A549 (cell line): ENCODE measurements around the gene ANK3. TPM values are rescaled to one million over a fixed set of nuclear protein-coding genes. Genes with fewer than 3 reads are reported as not detected.

Experiments
- ATAC-seq, 2 experiments: fragments of 200-7000 bp in 1 of 2; fragments of >200 bp in 1 of 2; cut with Nextera tagmentation in 1 of 2; cut with Tn5 transposase in 1 of 2; 3 replicates each; pipeline versions ENCODE4 v1.8.0 to v1.9.1; 2018 to 2020; ENCODE audit warnings: mild to moderate bottlenecking in 1 of 2, moderate library complexity in 1 of 2
- CTCF ChIA-PET: fragments of 300-600 bp; sonication (Branson Sonifier 250); formaldehyde crosslinking; extraction: SDS; loops from one replicate; lab custom pipeline; 2021; ENCODE audit warnings: antibody characterized with exemption, inconsistent platforms; lab: Yijun Ruan, JAX
- POLR2A ChIA-PET: fragments of 350-600 bp; formaldehyde crosslinking; extraction: SDS; loops from one replicate; lab custom pipeline; 2021; ENCODE audit warnings: antibody characterized with exemption, inconsistent platforms; lab: Yijun Ruan, JAX
- DNase-seq, 2 experiments: peaks; one replicate each; pipeline versions ENCODE4 v3.0.0 to v3.0.0-alpha.2; 2011 to 2016; ENCODE audit warnings: low read depth in 1 of 2, low spot score in 1 of 2
- FAIRE-seq: peaks from 2 replicates; lab custom pipeline; 2011; peaks lifted over from hg19 to GRCh38; lab: Jason Lieb, UNC
- H3K27ac ChIP-seq, 2 experiments: fragments of >200 bp; sonication (Bioruptor Twin); formaldehyde crosslinking; 3 replicates each; pipeline ENCODE4 v1.5.1; 2016 to 2017
- H3K4me1 ChIP-seq: fragments of >200 bp; sonication (Bioruptor Twin); formaldehyde crosslinking; 3 replicates; pipeline ENCODE4 v1.6.1; 2016
- H3K4me2 ChIP-seq: fragments of >200 bp; sonication (Bioruptor Twin); formaldehyde crosslinking; 3 replicates; pipeline ENCODE4 v1.6.1; 2016
- H3K4me3 ChIP-seq: fragments of >200 bp; sonication (Bioruptor Twin); formaldehyde crosslinking; 3 replicates; pipeline ENCODE4 v1.5.1; 2016
- H3K9me3 ChIP-seq: fragments of >200 bp; sonication (Bioruptor Twin); formaldehyde crosslinking; 3 replicates; pipeline ENCODE4 v1.6.1; 2016
- ATOH8 ChIP-seq: fragments of 250-450 bp; sonication (Bioruptor Pico); IDR thresholded peaks from 2 replicates; pipeline ENCODE4 v1.5.0; 2020; ENCODE audit warnings: low read depth, mild to moderate bottlenecking, moderate library complexity
- CEBPB ChIP-seq, 2 experiments: fragments of >200 bp in 1 of 2; sonication (Bioruptor Twin) in 1 of 2; formaldehyde crosslinking in 1 of 2; IDR thresholded peaks; 2 replicates each; pipeline ENCODE4 v1.6.1; 2012 to 2016
- CHD2 ChIP-seq: fragments of 150-350 bp; IDR thresholded peaks from 2 replicates; pipeline ENCODE4 v1.6.1; 2014; ENCODE audit warnings: low read length; ENCODE audit not compliant: partially characterized antibody
- CHD4 ChIP-seq: fragments of 200-600 bp; sonication (generic); IDR thresholded peaks from 2 replicates; pipeline ENCODE4 v1.6.1; 2016; ENCODE audit warnings: antibody characterized with exemption, mild to moderate bottlenecking, borderline replicate concordance
- ESRRA ChIP-seq: fragments of 150-350 bp; IDR thresholded peaks from 2 replicates; pipeline ENCODE4 v1.6.1; 2014; ENCODE audit warnings: mild to moderate bottlenecking, low read length, borderline replicate concordance
- FOSB ChIP-seq: fragments of 250-450 bp; sonication (Bioruptor Pico); IDR thresholded peaks from 2 replicates; pipeline ENCODE4 v1.5.0; 2020; ENCODE audit warnings: mild to moderate bottlenecking, moderate library complexity
- FOSL2 ChIP-seq, 2 experiments: fragments of 450-650 bp in 1 of 2; fragments of >200 bp in 1 of 2; sonication (Bioruptor Twin) in 1 of 2; formaldehyde crosslinking; IDR thresholded peaks; 2 replicates each; pipeline versions ENCODE4 v1.5.0 to v1.6.1; 2016 to 2020; ENCODE audit warnings: mild to moderate bottlenecking in 1 of 2, moderate library complexity in 1 of 2
- HDAC2 ChIP-seq: fragments of 200-600 bp; sonication (generic); IDR thresholded peaks from 2 replicates; pipeline ENCODE4 v1.6.1; 2016
- HOXB13 ChIP-seq: fragments of 250-450 bp; sonication (Bioruptor Pico); IDR thresholded peaks from 2 replicates; pipeline ENCODE4 v1.5.0; 2020; ENCODE audit warnings: low read depth, mild to moderate bottlenecking, moderate library complexity
- HOXB5 ChIP-seq: fragments of 250-450 bp; sonication (Bioruptor Pico); IDR thresholded peaks from 2 replicates; pipeline ENCODE4 v1.5.0; 2020; ENCODE audit warnings: mild to moderate bottlenecking, moderate library complexity
- KDM1A ChIP-seq: fragments of 200-600 bp; sonication (generic); IDR thresholded peaks from 2 replicates; pipeline ENCODE4 v1.6.1; 2016; ENCODE audit warnings: low read depth, mild to moderate bottlenecking
- KDM5A ChIP-seq: fragments of 200-600 bp; sonication (generic); IDR thresholded peaks from 2 replicates; pipeline ENCODE4 v1.6.1; 2016; ENCODE audit warnings: antibody characterized with exemption, mild to moderate bottlenecking
- MAX ChIP-seq: IDR thresholded peaks from 2 replicates; pipeline ENCODE4 v1.6.1; 2012
- MAZ ChIP-seq: fragments of 150-350 bp; IDR thresholded peaks from 2 replicates; pipeline ENCODE4 v1.6.1; 2014; ENCODE audit warnings: antibody characterized with exemption, low read depth, low read length, borderline replicate concordance
- MYC ChIP-seq: IDR thresholded peaks from 2 replicates; pipeline ENCODE4 v1.6.1; 2012; ENCODE audit warnings: mild to moderate bottlenecking, inconsistent platforms, low read length, improper control_type of control experiment, borderline replicate concordance
- NPAS2 ChIP-seq: fragments of 250-450 bp; sonication (Bioruptor Pico); IDR thresholded peaks from 2 replicates; pipeline ENCODE4 v1.8.0; 2022; ENCODE audit warnings: mild to moderate bottlenecking, moderate library complexity, borderline replicate concordance
- POLR2A ChIP-seq: IDR thresholded peaks from 2 replicates; pipeline ENCODE4 v1.6.1; 2012; ENCODE audit warnings: mild to moderate bottlenecking, low read length
- RARB ChIP-seq: fragments of 250-450 bp; sonication (Bioruptor Pico); IDR thresholded peaks from 2 replicates; pipeline ENCODE4 v1.8.0; 2021; ENCODE audit warnings: mild to moderate bottlenecking, moderate library complexity
- RCOR1 ChIP-seq: fragments of 150-350 bp; IDR thresholded peaks from 2 replicates; pipeline ENCODE4 v1.6.1; 2014; ENCODE audit warnings: antibody characterized with exemption, low read length, low read depth
- SMC3 ChIP-seq: fragments of >200 bp; sonication (Bioruptor Twin); formaldehyde crosslinking; IDR thresholded peaks from 3 replicates; pipeline ENCODE4 v1.6.1; 2018; ENCODE audit warnings: inconsistent platforms
- SREBF2 ChIP-seq: fragments of 450-650 bp; IDR thresholded peaks from 2 replicates; pipeline ENCODE4 v1.6.1; 2014; ENCODE audit warnings: mild to moderate bottlenecking, moderate library complexity
- TFCP2L1 ChIP-seq: fragments of 250-450 bp; sonication (Bioruptor Pico); IDR thresholded peaks from 2 replicates; pipeline ENCODE4 v1.5.0; 2021; ENCODE audit warnings: mild to moderate bottlenecking
- ZFP36 ChIP-seq: fragments of 450-650 bp; IDR thresholded peaks from 2 replicates; pipeline ENCODE4 v1.6.1; 2014; ENCODE audit warnings: borderline replicate concordance; ENCODE audit not compliant: partially characterized antibody
- WGBS: methylation state at CpG from one replicate; pipeline ENCODE4 v1.1.6; 2017; ENCODE audit errors: missing lambda C conversion rate; 5-methylcytosine and 5-hydroxymethylcytosine counted together
- polyA plus RNA-seq, 4 experiments: library from polyadenylated mRNA; depleted of rRNA in 3 of 4; stranded (reverse); fragments of >200 nt; fragmentation: RNase III in 1 of 4; extraction: RNeasy Plus Mini Kit Qiagen cat#74134 plus additional on column Dnase treatment in 1 of 4; gene quantifications; 2 replicates in 3 of 4; 3 replicates in 1 of 4; pipeline ENCODE4 v1.2.3, GENCODE V29; 2011 to 2017
- TF ChIP-seq, protein P1 (sequence below): IDR thresholded peaks from 2 replicates; pipeline ENCODE4 v1.6.1; 2012; ENCODE audit warnings: low read depth, borderline replicate concordance
- TF ChIP-seq, protein P2 (sequence below): fragments of >200 bp; sonication (Bioruptor Twin); formaldehyde crosslinking; IDR thresholded peaks from 3 replicates; pipeline ENCODE4 v1.5.1; 2016

Gene ANK3
- polyA plus RNA-seq, 2 of the 4 experiments (the other 2 are of a cell fraction): 0.56 to 5.4 TPM

DNA sequence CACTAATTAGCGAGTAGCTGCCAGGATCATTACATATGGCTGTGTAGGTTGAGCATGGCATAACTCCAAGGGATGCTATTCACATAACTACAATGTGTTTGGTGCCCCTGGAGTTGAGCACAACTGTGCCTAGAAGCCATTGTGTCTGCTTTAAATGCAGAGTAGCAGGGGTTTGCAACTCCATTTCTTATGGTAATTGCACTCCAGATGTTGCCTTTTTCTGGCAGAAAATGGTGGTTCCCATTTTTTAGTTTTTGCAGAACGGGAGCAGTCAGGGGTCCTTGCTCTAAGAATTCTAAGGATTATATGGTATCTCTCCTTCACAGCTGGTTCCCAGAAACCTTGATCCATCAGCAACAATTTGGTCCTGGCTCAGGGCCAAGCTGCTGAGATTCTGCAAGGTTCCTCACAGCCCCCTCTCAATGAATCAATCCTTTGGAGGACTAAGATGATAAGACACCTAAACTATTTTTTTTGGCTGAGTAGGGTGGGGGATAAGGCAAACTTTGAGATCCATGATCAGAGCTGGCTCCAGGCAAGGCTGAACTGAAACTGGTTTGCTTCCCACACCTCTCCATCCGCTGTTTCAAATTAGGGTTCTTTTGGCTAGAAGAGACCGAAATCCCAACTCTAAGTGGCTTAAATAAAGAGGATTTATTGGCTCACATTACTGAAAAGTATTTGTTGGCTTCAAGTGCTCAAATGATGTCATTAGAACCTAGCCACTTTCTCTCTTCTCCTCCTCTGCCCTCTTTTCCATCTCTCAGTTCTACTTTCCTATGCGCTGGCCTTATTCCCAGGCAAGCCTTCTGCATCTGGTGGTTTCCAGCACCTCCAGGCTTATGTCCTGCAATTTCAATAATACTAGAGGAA lies 385.8 kb downstream of the ANK3 start:
- Histone ChIP-seq H3K9me3 (no peaks in the 10 kb centered on the region), H3K4me2 (no peak overlapping the region), H3K27ac (no peak overlapping the region), H3K4me1 (no peaks in the 10 kb centered on the region), H3K4me3 (no peak overlapping the region)
- ChIA-PET POLR2A (no interaction called here), CTCF (no interaction called here)
- 47% methylated on average over 5 of the region's 5 CpGs for WGBS
- ATAC-seq (no peak), FAIRE-seq (no peak), DNase-seq (no peak)
- TF ChIP-seq NPAS2 (CRISPR knock-in tag) (no peak), CEBPB (IDR thresholded peaks at IDR 0.05) (no peak), CHD4 (no peak), HDAC2 (no peak), POLR2A (no peak), KDM5A (no peak), ATOH8 (CRISPR knock-in tag) (no peak), SREBF2 (no peak), ESRRA (no peak), MYC (no peak), FOSL2 (IDR thresholded peaks at IDR 0.05) (no peak), FOSL2 (CRISPR knock-in tag; IDR thresholded peaks at IDR 0.05) (no peak), TFCP2L1 (CRISPR knock-in tag) (no peak)
- TF ChIP-seq, protein P1, sequence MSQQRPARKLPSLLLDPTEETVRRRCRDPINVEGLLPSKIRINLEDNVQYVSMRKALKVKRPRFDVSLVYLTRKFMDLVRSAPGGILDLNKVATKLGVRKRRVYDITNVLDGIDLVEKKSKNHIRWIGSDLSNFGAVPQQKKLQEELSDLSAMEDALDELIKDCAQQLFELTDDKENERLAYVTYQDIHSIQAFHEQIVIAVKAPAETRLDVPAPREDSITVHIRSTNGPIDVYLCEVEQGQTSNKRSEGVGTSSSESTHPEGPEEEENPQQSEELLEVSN: no peak

DNA sequence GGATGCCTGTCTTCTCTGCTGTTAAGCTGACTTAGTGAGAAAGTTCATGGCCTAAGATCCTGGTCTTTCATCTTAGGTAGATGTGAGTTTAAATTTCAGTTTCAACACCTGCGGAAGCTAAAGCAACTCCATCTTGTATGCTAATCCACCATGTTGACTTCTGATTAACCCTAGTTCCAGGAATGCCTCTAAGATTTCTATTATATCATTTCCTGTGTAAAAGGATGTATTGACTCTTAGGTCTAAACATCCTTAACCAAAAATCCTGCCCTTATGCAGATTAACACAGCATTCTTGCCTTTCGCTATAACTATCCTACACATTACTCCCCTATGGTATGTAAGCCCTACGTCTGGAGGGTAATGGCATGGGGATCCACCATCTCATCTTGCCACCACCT lies 388.9 kb downstream of the ANK3 start:
- TF ChIP-seq CHD2 (no peak), FOSB (CRISPR knock-in tag) (no peak), KDM5A (no peak), SMC3 (no peak), TFCP2L1 (CRISPR knock-in tag) (no peak), RARB (CRISPR knock-in tag) (no peak)
- TF ChIP-seq, protein P2, sequence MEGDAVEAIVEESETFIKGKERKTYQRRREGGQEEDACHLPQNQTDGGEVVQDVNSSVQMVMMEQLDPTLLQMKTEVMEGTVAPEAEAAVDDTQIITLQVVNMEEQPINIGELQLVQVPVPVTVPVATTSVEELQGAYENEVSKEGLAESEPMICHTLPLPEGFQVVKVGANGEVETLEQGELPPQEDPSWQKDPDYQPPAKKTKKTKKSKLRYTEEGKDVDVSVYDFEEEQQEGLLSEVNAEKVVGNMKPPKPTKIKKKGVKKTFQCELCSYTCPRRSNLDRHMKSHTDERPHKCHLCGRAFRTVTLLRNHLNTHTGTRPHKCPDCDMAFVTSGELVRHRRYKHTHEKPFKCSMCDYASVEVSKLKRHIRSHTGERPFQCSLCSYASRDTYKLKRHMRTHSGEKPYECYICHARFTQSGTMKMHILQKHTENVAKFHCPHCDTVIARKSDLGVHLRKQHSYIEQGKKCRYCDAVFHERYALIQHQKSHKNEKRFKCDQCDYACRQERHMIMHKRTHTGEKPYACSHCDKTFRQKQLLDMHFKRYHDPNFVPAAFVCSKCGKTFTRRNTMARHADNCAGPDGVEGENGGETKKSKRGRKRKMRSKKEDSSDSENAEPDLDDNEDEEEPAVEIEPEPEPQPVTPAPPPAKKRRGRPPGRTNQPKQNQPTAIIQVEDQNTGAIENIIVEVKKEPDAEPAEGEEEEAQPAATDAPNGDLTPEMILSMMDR: no peak
- Histone ChIP-seq H3K4me3 (no peak overlapping the region), H3K9me3 (no peaks in the 10 kb centered on the region), H3K27ac (no peak overlapping the region), H3K4me2 (no peak overlapping the region), H3K4me1 (no peaks in the 10 kb centered on the region)
- ChIA-PET POLR2A (no interaction called here), CTCF (no interaction called here)
- DNase-seq: no peak
- no peak for FAIRE-seq
- 94% methylated on average over 3 of the region's 3 CpGs for whole genome bisulfite sequencing
- ATAC-seq: no peak

GRCh38 chr10:59997827-59998525 lies 391.7 kb downstream of the ANK3 start:
- Histone ChIP-seq H3K27ac (no peak overlapping the region), H3K4me3 (no peak overlapping the region)
- FAIRE-seq (no peak), ATAC-seq (no peak)
- 37% methylated on average over 3 of the region's 3 CpGs for WGBS
- TF ChIP-seq HOXB5: no peak
- no peak for TF ChIP-seq KDM1A
- no peak for TF ChIP-seq HOXB13
- TF ChIP-seq CHD4: no peak
- TF ChIP-seq RCOR1: no peak
- no peak for TF ChIP-seq MAX
- TF ChIP-seq ZFP36: no peak
- TF ChIP-seq RARB (CRISPR knock-in tag): no peak
- TF ChIP-seq MAZ: no peak
- no peak for TF ChIP-seq MYC
- TF ChIP-seq, all 56 proteins: peak for 0
- Histone ChIP-seq H3K4me1 (no peaks in the 10 kb centered on the region; the same call in 2 of the 3 replicates), H3K9me3 (no peaks in the 10 kb centered on the region), H3K4me2 (no peak overlapping the region)
- ChIA-PET POLR2A (no interaction called here), CTCF (interaction anchor here (0.7 kb wide), 2 partner anchors 120 to 193 kb away, joined by 3 to 4 read pairs; no protein-coding TSS in a partner anchor)
- no peak for DNase-seq
